Measurements from ENCODE around the gene ENO1. TPM values are rescaled to one million over a fixed set of nuclear protein-coding genes. Genes with fewer than 3 reads are reported as not detected.

The ENO1 gene
- total RNA-seq, 4 donors from 2014 or later: 202 to 407 (median 320) TPM

- intact Hi-C loops (cut with DNase I; ENCODE audit: low total_unique reads): loop anchor here (5.0 kb wide), 1 partner anchor 301 kb away; no protein-coding TSS in a partner anchor
- Histone ChIP-seq H3K4me3 (no peak overlapping the region), H3K27me3 (no peaks in the 10 kb centered on the region), H3K36me3 (peaks cover 0 to 42% (median 16%) of the 10 kb centered on the region in 4 donors), H3K4me1 (peaks cover 0 to 20% (median 11%) of the 10 kb centered on the region in 4 donors), H3K27ac (peak overlapping the region in 3 of 4 donors; percentile 6 to 42 (median 28)), H3K9me3 (no peaks in the 10 kb centered on the region)
- WGBS, 2 donors (ENCODE audit: low coverage in 1 of 2): 51 to 71% methylated on average over 1 to 2 of the region's 2 CpGs
- no peak for DNase-seq
- TF ChIP-seq POLR2A (IDR thresholded peaks at IDR 0.05): no peak
- no peak for TF ChIP-seq CTCF (IDR thresholded peaks at IDR 0.05)
- peak in 2 of 3 donors; percentile 19 to 38 for TF ChIP-seq POLR2AphosphoS5 (IDR thresholded peaks at IDR 0.05)
- no peak for TF ChIP-seq EP300 (IDR thresholded peaks at IDR 0.05; ENCODE audit: low read depth)
- in situ Hi-C loops (cut with MboI; ENCODE audit: low pct_ligation_motif_present in 1 of 4, low pct_unique_long_range_greater_than_20kb in 1 of 4, low sequenced_read_pairs in 3 of 4): loop anchor here in 3 of 4 donors (10.0 to 25.0 kb wide), 2 partner anchors 293 to 871 kb away; no protein-coding TSS in a partner anchor
Measured at GRCh38 chr1:8858112-8858668, 20.3 kb downstream of the ENO1 start.

GRCh38 chr1:8856689-8857412, 21.6 kb downstream of the ENO1 start:
- WGBS, 2 donors (ENCODE audit: low coverage in 1 of 2): 88 to 100% methylated on average over 5 to 13 of the region's 14 CpGs
- H3K4me1 ChIP-seq: peaks cover 0 to 20% (median 11%) of the 10 kb centered on the region in 4 donors
- H3K36me3 ChIP-seq: peaks cover 0 to 29% (median 9%) of the 10 kb centered on the region in 4 donors
- peak overlapping the region in 1 of 4 donors; percentile 42 for H3K27ac ChIP-seq
- in situ Hi-C loops (cut with MboI; ENCODE audit: low pct_ligation_motif_present in 1 of 4, low pct_unique_long_range_greater_than_20kb in 1 of 4, low sequenced_read_pairs in 3 of 4): loop anchor here in 3 of 4 donors (10.0 to 25.0 kb wide), 2 partner anchors 292 to 870 kb away; no protein-coding TSS in a partner anchor
- no peaks in the 10 kb centered on the region for H3K27me3 ChIP-seq
- DNase-seq: no peak
- H3K4me3 ChIP-seq: no peak overlapping the region
- H3K9me3 ChIP-seq: no peaks in the 10 kb centered on the region
- TF ChIP-seq CTCF (IDR thresholded peaks at IDR 0.05) (no peak), EP300 (IDR thresholded peaks at IDR 0.05; ENCODE audit: low read depth) (no peak), POLR2A (IDR thresholded peaks at IDR 0.05) (no peak), POLR2AphosphoS5 (IDR thresholded peaks at IDR 0.05) (no peak)
- intact Hi-C loops (cut with DNase I; ENCODE audit: low total_unique reads): loop anchor here (5.0 kb wide), 1 partner anchor 300 kb away; no protein-coding TSS in a partner anchor

GRCh38 chr1:8854240-8854639, 24.2 kb downstream of the ENO1 start:
- DNase-seq: no peak
- Histone ChIP-seq H3K36me3 (peaks cover 0 to 9% (median 0%) of the 10 kb centered on the region in 4 donors), H3K9me3 (no peaks in the 10 kb centered on the region), H3K4me1 (peaks cover 0 to 22% (median 13%) of the 10 kb centered on the region in 4 donors), H3K27ac (no peak overlapping the region), H3K4me3 (no peak overlapping the region), H3K27me3 (no peaks in the 10 kb centered on the region)
- 81 to 84% methylated on average over 3 to 7 of the region's 7 CpGs for WGBS, 2 donors (ENCODE audit: low coverage in 1 of 2)
- intact Hi-C loops (cut with DNase I; ENCODE audit: low total_unique reads): no loop called here
- in situ Hi-C loops (cut with MboI; ENCODE audit: low pct_ligation_motif_present in 1 of 4, low pct_unique_long_range_greater_than_20kb in 1 of 4, low sequenced_read_pairs in 3 of 4): loop anchor here in 3 of 4 donors (10.0 to 25.0 kb wide), 2 partner anchors 289 to 867 kb away; no protein-coding TSS in a partner anchor
- no peak for TF ChIP-seq POLR2A (IDR thresholded peaks at IDR 0.05)
- no peak for TF ChIP-seq CTCF (IDR thresholded peaks at IDR 0.05)
- no peak for TF ChIP-seq POLR2AphosphoS5 (IDR thresholded peaks at IDR 0.05)
- no peak for TF ChIP-seq EP300 (IDR thresholded peaks at IDR 0.05; ENCODE audit: low read depth)

- no peak overlapping the region for H3K27ac ChIP-seq
- WGBS, 2 donors (ENCODE audit: low coverage in 1 of 2): 94% methylated on average over 5 of the region's 5 CpGs; no CpG with 5 or more reads in 1 of the 2 donors
- H3K36me3 ChIP-seq: no peaks in the 10 kb centered on the region
- peaks cover 4 to 21% (median 15%) of the 10 kb centered on the region in 4 donors for H3K4me1 ChIP-seq
- no peak for DNase-seq
- TF ChIP-seq CTCF (IDR thresholded peaks at IDR 0.05) (no peak), EP300 (IDR thresholded peaks at IDR 0.05; ENCODE audit: low read depth) (no peak), POLR2AphosphoS5 (IDR thresholded peaks at IDR 0.05) (no peak), POLR2A (IDR thresholded peaks at IDR 0.05) (no peak)
- no peaks in the 10 kb centered on the region for H3K27me3 ChIP-seq
- no peaks in the 10 kb centered on the region for H3K9me3 ChIP-seq
- intact Hi-C loops (cut with DNase I; ENCODE audit: low total_unique reads): no loop called here
- no peak overlapping the region for H3K4me3 ChIP-seq
- in situ Hi-C loops (cut with MboI; ENCODE audit: low pct_ligation_motif_present in 1 of 4, low pct_unique_long_range_greater_than_20kb in 1 of 4, low sequenced_read_pairs in 3 of 4): loop anchor here in 3 of 4 donors (10.0 to 25.0 kb wide), 2 partner anchors 286 to 864 kb away; no protein-coding TSS in a partner anchor
Measured at GRCh38 chr1:8851060-8851459, 27.4 kb downstream of the ENO1 start.
